Large intestine (tissue), 12 donors: Measurements from ENCODE around the gene HOGA1. TPM values are rescaled to one million over a fixed set of nuclear protein-coding genes. Genes with fewer than 3 reads are reported as not detected.

Source experiments
- DNase-seq, 2 donors: peaks; one replicate each; pipeline versions ENCODE4 v3.0.0 to v3.0.0-alpha.2; 2013
- H3K27ac ChIP-seq: one replicate; pipeline ENCODE4 v1.5.1; 2013; ENCODE audit warnings: low read length
- H3K27me3 ChIP-seq: 2 replicates; pipeline ENCODE4 v1.6.1; 2013; ENCODE audit warnings: low read length; ENCODE audit not compliant: control insufficient read depth, insufficient read depth
- H3K36me3 ChIP-seq: 2 replicates; pipeline ENCODE4 v1.6.1; 2013; ENCODE audit warnings: low read length; ENCODE audit not compliant: control insufficient read depth, insufficient read depth
- H3K4me1 ChIP-seq: one replicate; pipeline ENCODE4 v1.6.1; 2013; ENCODE audit warnings: low read length; ENCODE audit not compliant: control insufficient read depth, insufficient read depth
- H3K4me3 ChIP-seq: one replicate; pipeline ENCODE4 v1.5.1; 2013; ENCODE audit warnings: low read length
- H3K9me3 ChIP-seq: one replicate; pipeline ENCODE4 v1.6.1; 2013; ENCODE audit warnings: mild to moderate bottlenecking, low read depth, low read length, moderate library complexity; ENCODE audit not compliant: control insufficient read depth
- whole genome bisulfite sequencing: methylation state at CpG from one replicate; pipeline ENCODE4 v1.1.5; 2013; ENCODE audit warnings: low lambda C conversion rate; ENCODE audit not compliant: insufficient coverage; 5-methylcytosine and 5-hydroxymethylcytosine counted together
- long read RNA-seq, 11 donors: transcript quantifications; one replicate each; lab custom pipeline, GENCODE V29; 2026
- polyA plus RNA-seq: library from polyadenylated mRNA; unstranded; fragments of 120-200 nt; gene quantifications from one replicate; pipeline ENCODE4 v1.2.1, GENCODE V29; 2013

The HOGA1 gene
- 3.2 TPM for polyA plus RNA-seq
- long read RNA-seq, donor 1, partial matches to known transcripts = 0 of 3 reads
- long read RNA-seq, donor 1, other reads (novel, unspliced or antisense) = 0 of 3 reads
- long read RNA-seq, donor 2 = 0 reads
- long read RNA-seq, donor 3 = 0 reads
- long read RNA-seq, donor 4 = 0 reads
- long read RNA-seq, donor 5 = 0 reads
- long read RNA-seq, donor 6, partial matches to known transcripts = 5 of 5 reads
- long read RNA-seq, donor 6, other reads (novel, unspliced or antisense) = 0 of 5 reads
- long read RNA-seq, donor 7 = 0 reads
- long read RNA-seq, donor 8 = 0 reads
- long read RNA-seq, donor 9, partial matches to known transcripts = 0 of 1 reads
- long read RNA-seq, donor 9, other reads (novel, unspliced or antisense) = 0 of 1 reads
- long read RNA-seq, donor 10 = 0 reads
- long read RNA-seq, donor 11 = 0 reads

- WGBS = no CpG with 5 or more reads among the region's 5 CpGs
- Histone ChIP-seq H3K27ac (peak within 1 kb of the TSS; percentile 11), H3K36me3 (no peaks in the 10 kb centered on the region), H3K9me3 (no peaks in the 10 kb centered on the region), H3K4me3 (no peak within 1 kb of the TSS), H3K27me3 (no peaks in the 10 kb centered on the region), H3K4me1 (peaks cover 11% of the 10 kb centered on the region)
- DNase-seq = peak; percentile 66 to 74
Observed at GRCh38 chr10:97584060-97584797, at the start of gene HOGA1. HOGA1 (plus strand) TSS chr10:97584389; CDS start chr10:97584704, 315 bp downstream.

DNA sequence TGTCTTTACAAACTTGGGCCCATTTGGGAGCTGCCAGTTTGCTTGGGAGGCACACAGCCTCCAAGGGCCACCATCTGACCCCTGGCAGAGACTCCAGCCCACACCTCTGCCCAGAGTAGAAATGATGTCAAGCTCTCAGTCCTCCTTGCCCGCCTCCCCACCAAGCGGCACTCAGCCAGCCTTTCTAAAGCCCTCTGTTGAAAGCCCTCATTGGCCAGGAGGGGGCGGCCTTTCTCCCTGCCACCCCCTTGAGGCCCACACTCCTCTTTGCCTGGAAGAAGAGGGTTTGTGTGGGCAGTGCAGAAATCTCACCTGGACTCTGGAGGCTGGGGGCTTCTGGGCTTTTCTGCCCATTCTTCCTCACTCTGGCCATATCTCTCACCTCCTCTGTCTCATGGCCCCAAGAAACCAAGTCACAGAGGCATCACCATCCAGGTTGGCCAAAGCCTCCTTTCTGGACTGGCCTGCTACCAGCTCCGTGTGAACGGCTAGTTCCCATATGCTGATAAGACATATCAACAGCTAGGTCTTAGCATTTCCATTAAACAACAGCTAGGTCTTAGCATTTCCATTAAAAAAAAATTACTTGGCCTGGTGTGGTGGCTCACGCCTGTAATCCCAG lies 49.3 kb upstream of the HOGA1 start:
- no peaks in the 10 kb centered on the region for H3K36me3 ChIP-seq
- no peak overlapping the region for H3K4me3 ChIP-seq
- H3K27me3 ChIP-seq = no peaks in the 10 kb centered on the region
- WGBS = no CpG with 5 or more reads among the region's 6 CpGs
- H3K27ac ChIP-seq = no peak overlapping the region
- no peaks in the 10 kb centered on the region for H3K4me1 ChIP-seq
- DNase-seq = no peak
- no peaks in the 10 kb centered on the region for H3K9me3 ChIP-seq

- Histone ChIP-seq H3K27me3 (no peaks in the 10 kb centered on the region), H3K4me3 (no peak overlapping the region), H3K4me1 (no peaks in the 10 kb centered on the region), H3K9me3 (no peaks in the 10 kb centered on the region), H3K27ac (no peak overlapping the region), H3K36me3 (no peaks in the 10 kb centered on the region)
- DNase-seq = no peak
- no CpG with 5 or more reads among the region's 5 CpGs for WGBS
Observed at GRCh38 chr10:97537186-97537869, 46.9 kb upstream of the HOGA1 start.

DNA sequence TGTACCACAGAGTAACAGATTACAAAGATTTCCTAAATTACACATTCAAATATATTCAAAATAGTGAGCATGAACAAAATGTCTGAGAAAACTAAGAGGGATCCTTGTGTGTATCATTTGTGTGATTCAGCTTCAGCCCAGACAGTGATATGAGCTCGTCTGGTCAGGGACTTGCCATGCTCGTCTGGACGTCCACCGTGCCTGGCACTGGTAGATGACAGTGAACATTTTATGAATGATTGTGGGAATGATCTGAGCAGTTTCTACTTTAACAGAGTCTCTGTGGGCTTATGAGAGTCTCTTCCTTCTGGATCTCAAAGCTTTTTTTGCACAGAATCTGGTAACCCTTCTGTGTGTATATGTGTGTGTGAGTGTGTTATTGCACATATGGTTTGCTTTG lies 45.8 kb upstream of the HOGA1 start:
- no peaks in the 10 kb centered on the region for H3K4me1 ChIP-seq
- H3K27ac ChIP-seq = no peak overlapping the region
- H3K36me3 ChIP-seq = no peaks in the 10 kb centered on the region
- H3K9me3 ChIP-seq = no peaks in the 10 kb centered on the region
- H3K4me3 ChIP-seq = no peak overlapping the region
- no peaks in the 10 kb centered on the region for H3K27me3 ChIP-seq
- WGBS = no CpG with 5 or more reads among the region's 4 CpGs
- DNase-seq = no peak

GRCh38 chr10:97538839-97539238 lies 45.4 kb upstream of the HOGA1 start:
- Histone ChIP-seq H3K27me3 (no peaks in the 10 kb centered on the region), H3K4me3 (no peak overlapping the region), H3K9me3 (no peaks in the 10 kb centered on the region), H3K36me3 (no peaks in the 10 kb centered on the region), H3K4me1 (no peaks in the 10 kb centered on the region), H3K27ac (no peak overlapping the region)
- DNase-seq = no peak
- no CpG with 5 or more reads among the region's 4 CpGs for WGBS

DNA sequence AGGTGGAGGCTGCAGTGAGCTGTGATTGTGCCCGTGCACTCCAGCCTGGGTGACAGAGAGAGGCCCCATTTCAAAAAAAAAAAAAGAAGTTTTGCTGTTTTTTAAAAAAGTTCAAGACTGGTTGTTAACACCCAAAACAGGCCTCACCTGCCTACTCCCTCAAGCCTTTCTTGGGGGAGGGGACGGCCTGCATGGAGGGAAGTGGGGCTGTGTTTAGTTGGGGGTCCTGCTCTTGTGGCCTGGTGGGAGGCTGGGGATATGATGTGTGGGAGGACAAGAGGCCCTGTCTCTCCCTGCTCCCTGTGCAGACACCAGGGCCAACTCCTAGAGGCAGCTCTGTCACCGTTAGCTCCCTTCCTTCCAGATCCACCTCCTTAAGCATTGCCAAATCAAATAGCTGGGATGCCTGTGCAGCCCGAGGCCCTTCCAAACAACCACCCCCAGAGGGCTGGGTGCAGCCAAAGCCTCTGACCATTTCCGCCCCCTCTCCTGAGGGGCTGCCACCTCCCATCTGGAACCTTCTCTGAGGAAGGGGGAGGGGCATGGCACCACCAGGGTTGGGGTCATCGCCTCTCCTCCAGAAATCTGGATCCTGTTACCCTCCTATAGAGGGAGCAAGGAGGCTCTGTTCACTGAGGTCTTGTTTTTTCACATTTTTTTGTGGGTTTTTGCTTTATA lies 44.5 kb upstream of the HOGA1 start:
- H3K4me3 ChIP-seq = no peak overlapping the region
- no peaks in the 10 kb centered on the region for H3K36me3 ChIP-seq
- no peaks in the 10 kb centered on the region for H3K9me3 ChIP-seq
- no CpG with 5 or more reads among the region's 6 CpGs for WGBS
- no peaks in the 10 kb centered on the region for H3K4me1 ChIP-seq
- no peaks in the 10 kb centered on the region for H3K27me3 ChIP-seq
- DNase-seq = no peak
- no peak overlapping the region for H3K27ac ChIP-seq

GRCh38 chr10:97540669-97541500 lies 43.3 kb upstream of the HOGA1 start:
- Histone ChIP-seq H3K27ac (no peak overlapping the region), H3K4me1 (no peaks in the 10 kb centered on the region), H3K4me3 (no peak overlapping the region), H3K36me3 (no peaks in the 10 kb centered on the region), H3K27me3 (no peaks in the 10 kb centered on the region), H3K9me3 (no peaks in the 10 kb centered on the region)
- DNase-seq = no peak
- WGBS = 100% methylated on average over 1 of the region's 14 CpGs

DNA sequence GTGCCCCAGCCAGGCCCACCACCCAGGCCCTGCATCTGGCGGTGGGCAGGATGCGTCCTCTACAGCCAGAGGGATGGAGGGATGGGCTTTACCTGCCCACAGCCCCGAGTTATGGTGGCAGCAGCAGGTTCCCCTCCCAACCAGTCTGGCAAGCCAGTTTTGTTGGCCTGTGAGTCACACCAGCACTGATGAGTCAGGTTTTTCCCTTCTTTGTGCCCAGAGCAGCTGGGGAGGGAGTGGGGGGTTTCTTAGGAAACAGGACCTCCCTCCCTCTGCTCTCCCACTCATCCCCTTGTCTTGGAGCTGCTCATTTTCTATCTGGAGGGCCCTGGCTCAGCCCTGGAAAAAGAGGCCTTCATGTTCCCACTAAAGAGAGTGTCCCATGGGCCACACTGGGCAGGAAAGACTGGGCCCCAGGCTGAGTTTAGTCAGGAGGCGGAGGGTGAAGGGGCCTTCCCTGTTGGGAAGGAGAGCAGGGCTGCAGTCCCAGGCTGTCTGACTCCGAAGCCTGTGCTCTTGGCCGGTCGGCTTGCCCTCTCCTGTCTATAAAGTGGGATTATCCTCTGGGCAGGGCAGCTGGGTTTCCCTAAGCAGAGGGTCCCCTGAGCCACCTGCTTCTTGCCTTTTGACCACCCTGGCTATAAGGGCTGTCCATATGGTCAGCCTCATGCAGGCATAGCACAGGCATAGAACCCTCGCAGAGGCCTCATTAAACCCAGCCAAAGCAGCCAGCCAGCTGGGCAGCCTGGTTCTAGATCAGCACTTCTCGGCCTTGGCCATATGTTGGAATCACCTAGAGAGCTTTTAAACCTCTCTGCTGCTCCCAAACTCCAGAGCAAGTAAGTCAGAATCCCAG lies 41.8 kb upstream of the HOGA1 start:
- no CpG with 5 or more reads among the region's 9 CpGs for WGBS
- H3K27me3 ChIP-seq = no peaks in the 10 kb centered on the region
- H3K36me3 ChIP-seq = no peaks in the 10 kb centered on the region
- H3K4me1 ChIP-seq = no peaks in the 10 kb centered on the region
- no peaks in the 10 kb centered on the region for H3K9me3 ChIP-seq
- peak; percentile 18 to 29 for DNase-seq
- H3K4me3 ChIP-seq = no peak overlapping the region
- peak overlapping the region; percentile 12 for H3K27ac ChIP-seq
